Astrocyte of the spinal cord (primary cell): Measurements from ENCODE around the gene GLRX2.

ENCODE experiments used
- DNase-seq: peaks from one replicate; pipeline ENCODE4 v3.0.0; 2011; ENCODE audit warnings: low read depth, low spot score
- H3K4me3 ChIP-seq: 2 replicates; pipeline ENCODE4 v1.5.1; 2011; ENCODE audit warnings: low read depth, mild to moderate bottlenecking, low read length, moderate library complexity
- in situ Hi-C: cut with HindIII; loops from 2 replicates; pipeline ENCODE4 v1.10.0; 2017; ENCODE audit warnings: low sequenced_read_pairs
- TF ChIP-seq, protein P1 (sequence below): IDR thresholded peaks from 2 replicates; pipeline ENCODE4 v1.5.1; 2012; ENCODE audit warnings: low read depth, mild to moderate bottlenecking, low read length, inconsistent platforms

The GLRX2 gene

GRCh38 chr1:193105821-193106177 lies 585 bp upstream of the GLRX2 start:
- in situ Hi-C loops = no loop called here

GRCh38 chr1:193104502-193104906 lies 710 bp downstream of the GLRX2 start:
- H3K4me3 ChIP-seq = peak overlapping the region; percentile 80
- no peak for DNase-seq
- TF ChIP-seq, protein P1, sequence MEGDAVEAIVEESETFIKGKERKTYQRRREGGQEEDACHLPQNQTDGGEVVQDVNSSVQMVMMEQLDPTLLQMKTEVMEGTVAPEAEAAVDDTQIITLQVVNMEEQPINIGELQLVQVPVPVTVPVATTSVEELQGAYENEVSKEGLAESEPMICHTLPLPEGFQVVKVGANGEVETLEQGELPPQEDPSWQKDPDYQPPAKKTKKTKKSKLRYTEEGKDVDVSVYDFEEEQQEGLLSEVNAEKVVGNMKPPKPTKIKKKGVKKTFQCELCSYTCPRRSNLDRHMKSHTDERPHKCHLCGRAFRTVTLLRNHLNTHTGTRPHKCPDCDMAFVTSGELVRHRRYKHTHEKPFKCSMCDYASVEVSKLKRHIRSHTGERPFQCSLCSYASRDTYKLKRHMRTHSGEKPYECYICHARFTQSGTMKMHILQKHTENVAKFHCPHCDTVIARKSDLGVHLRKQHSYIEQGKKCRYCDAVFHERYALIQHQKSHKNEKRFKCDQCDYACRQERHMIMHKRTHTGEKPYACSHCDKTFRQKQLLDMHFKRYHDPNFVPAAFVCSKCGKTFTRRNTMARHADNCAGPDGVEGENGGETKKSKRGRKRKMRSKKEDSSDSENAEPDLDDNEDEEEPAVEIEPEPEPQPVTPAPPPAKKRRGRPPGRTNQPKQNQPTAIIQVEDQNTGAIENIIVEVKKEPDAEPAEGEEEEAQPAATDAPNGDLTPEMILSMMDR = no peak
- in situ Hi-C loops = no loop called here

More at GRCh38 chr1:193105821-193106177, 585 bp upstream of the GLRX2 start:
- TF ChIP-seq, protein P1 = no peak
- H3K4me3 ChIP-seq = peak overlapping the region; percentile 80
- DNase-seq = no peak

GRCh38 chr1:193103759-193104501 lies 1.3 kb downstream of the GLRX2 start:
- DNase-seq = peak; percentile 31

DNA sequence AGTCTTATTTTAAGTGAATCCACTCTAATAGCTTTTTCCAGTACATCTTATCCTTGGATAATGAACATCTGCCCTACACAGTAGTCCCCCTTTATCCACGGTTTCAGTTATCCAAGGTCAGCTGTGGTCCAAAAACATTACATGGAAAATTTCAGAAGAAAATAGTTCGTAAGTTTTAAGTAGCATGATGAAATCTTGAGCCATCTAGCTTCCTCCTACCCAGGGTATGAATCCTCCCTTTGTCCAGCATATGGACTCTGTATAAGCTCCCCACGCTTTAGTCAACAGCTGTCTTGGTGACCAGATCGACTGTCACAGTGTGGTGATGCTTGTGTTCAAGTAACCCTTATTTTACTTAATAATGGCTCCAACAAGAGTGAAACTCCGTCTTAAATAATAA lies 2.6 kb downstream of the GLRX2 start:
- TF ChIP-seq, protein P1 = no peak
- H3K4me3 ChIP-seq = no peak overlapping the region
- in situ Hi-C loops = no loop called here
- DNase-seq = no peak

More at GRCh38 chr1:193103759-193104501, 1.3 kb downstream of the GLRX2 start:
- in situ Hi-C loops = no loop called here
- peak overlapping the region; percentile 80 for H3K4me3 ChIP-seq
- TF ChIP-seq, protein P1 = no peak

GRCh38 chr1:193094112-193094511 lies 11.1 kb downstream of the GLRX2 start:
- TF ChIP-seq, protein P1 = no peak
- in situ Hi-C loops = no loop called here
- no peak overlapping the region for H3K4me3 ChIP-seq
- DNase-seq = no peak

DNA sequence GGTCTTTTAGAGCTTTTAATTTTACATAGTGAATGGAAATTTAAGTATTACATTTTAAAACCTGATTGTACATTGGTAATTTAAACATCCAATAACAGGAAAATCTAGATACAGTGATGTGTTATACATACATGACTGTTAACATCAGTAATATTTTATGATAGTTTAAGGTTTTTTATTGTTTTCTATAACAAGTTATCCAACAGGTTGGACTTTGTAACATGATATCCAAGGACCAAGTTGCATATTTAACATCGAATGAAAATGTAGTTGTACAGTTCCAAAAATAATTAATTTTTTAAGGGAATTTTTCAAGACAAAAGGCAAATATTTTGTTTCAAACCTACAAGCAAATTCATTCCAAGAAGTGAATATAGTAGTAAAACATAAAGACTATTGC lies 14.3 kb downstream of the GLRX2 start:
- in situ Hi-C loops = no loop called here
- H3K4me3 ChIP-seq = no peak overlapping the region
- DNase-seq = no peak
- TF ChIP-seq, protein P1 = no peak
